ENCODE results near the gene RNF220. TPM values are rescaled to one million over a fixed set of nuclear protein-coding genes. Genes with fewer than 3 reads are reported as not detected.

The RNF220 gene
- polyA plus RNA-seq, 1 donor from 2014 or later = 142 TPM

- H4K20me1 ChIP-seq (ENCODE audit: insufficient read depth) = no peaks in the 10 kb centered on the region
- TF ChIP-seq EZH2 (IDR thresholded peaks at IDR 0.05; ENCODE audit: borderline replicate concordance, insufficient read depth, low read length, poor library complexity, severe bottlenecking) (no peak), CTCF (IDR thresholded peaks at IDR 0.05; ENCODE audit: poor library complexity, severe bottlenecking) (no peak), RAD21 (conservative IDR thresholded peaks at IDR 0.05) (no peak), SMC3 (conservative IDR thresholded peaks at IDR 0.05; ENCODE audit: poor library complexity) (no peak)
- no peaks in the 10 kb centered on the region for H3K79me2 ChIP-seq (replicated peaks; ENCODE audit: insufficient read depth, low read length)
- peaks cover 27% of the 10 kb centered on the region for H3K27me3 ChIP-seq (ENCODE audit: insufficient read depth, low read depth, low read length)
- H3K9ac ChIP-seq (ENCODE audit: low read length) = no peak overlapping the region
- no peak overlapping the region for H3K4me3 ChIP-seq (ENCODE audit: low read length)
- no peaks in the 10 kb centered on the region for H3F3A ChIP-seq (ENCODE audit: insufficient read depth, low read length, poor library complexity, severe bottlenecking)
- H2AFZ ChIP-seq (ENCODE audit: low read depth, low read length) = no peak overlapping the region
- no peaks in the 10 kb centered on the region for H3K9me3 ChIP-seq (ENCODE audit: low read length)
- H3K4me2 ChIP-seq (ENCODE audit: low read length) = no peak overlapping the region
- H3K36me3 ChIP-seq (ENCODE audit: insufficient read depth, low read length) = no peaks in the 10 kb centered on the region
- H3K27ac ChIP-seq (ENCODE audit: low read length) = no peak overlapping the region
- H3K9me2 ChIP-seq (ENCODE audit: insufficient read depth, low read length) = no peaks in the 10 kb centered on the region
Measured at GRCh38 chr1:44547361-44547760, 142.3 kb downstream of the RNF220 start.

GRCh38 chr1:44547837-44548236 lies 142.8 kb downstream of the RNF220 start:
- Histone ChIP-seq H3K36me3 (ENCODE audit: insufficient read depth, low read length) (no peaks in the 10 kb centered on the region), H3K4me2 (ENCODE audit: low read length) (no peak overlapping the region), H3K79me2 (replicated peaks; ENCODE audit: insufficient read depth, low read length) (no peaks in the 10 kb centered on the region), H3K27me3 (ENCODE audit: insufficient read depth, low read depth, low read length) (peaks cover 27% of the 10 kb centered on the region), H3K27ac (ENCODE audit: low read length) (no peak overlapping the region), H3K9me2 (ENCODE audit: insufficient read depth, low read length) (no peaks in the 10 kb centered on the region), H2AFZ (ENCODE audit: low read depth, low read length) (no peak overlapping the region), H3K9me3 (ENCODE audit: low read length) (no peaks in the 10 kb centered on the region), H4K20me1 (ENCODE audit: insufficient read depth) (no peaks in the 10 kb centered on the region), H3K9ac (ENCODE audit: low read length) (no peak overlapping the region), H3F3A (ENCODE audit: insufficient read depth, low read length, poor library complexity, severe bottlenecking) (no peaks in the 10 kb centered on the region), H3K4me3 (ENCODE audit: low read length) (no peak overlapping the region)
- TF ChIP-seq TAF1 (IDR thresholded peaks at IDR 0.05; ENCODE audit: low read depth) (no peak), EZH2 (IDR thresholded peaks at IDR 0.05; ENCODE audit: borderline replicate concordance, insufficient read depth, low read length, poor library complexity, severe bottlenecking) (no peak), MXI1 (conservative IDR thresholded peaks at IDR 0.05; ENCODE audit: poor library complexity, severe bottlenecking) (no peak), POLR2AphosphoS5 (IDR thresholded peaks at IDR 0.05) (no peak), CTCF (IDR thresholded peaks at IDR 0.05; ENCODE audit: poor library complexity, severe bottlenecking) (no peak), REST (IDR thresholded peaks at IDR 0.05; ENCODE audit: borderline replicate concordance) (no peak), SMC3 (conservative IDR thresholded peaks at IDR 0.05; ENCODE audit: poor library complexity) (no peak)
